Prostate gland (tissue), 2 donors: ENCODE results near the gene NAB1. TPM values are rescaled to one million over a fixed set of nuclear protein-coding genes. Genes with fewer than 3 reads are reported as not detected.

Experiments used
- DNase-seq: peaks from one replicate; pipeline ENCODE4 v3.0.0-alpha.2; 2019; ENCODE audit warnings: low spot score
- H3K27ac ChIP-seq, 2 donors: fragments of 200-600 bp; sonication (generic); 2 replicates each; pipeline ENCODE4 v1.5.1; 2017 to 2019
- H3K27me3 ChIP-seq: fragments of 200-600 bp; sonication (generic); replicated peaks from 2 replicates; pipeline ENCODE4 v1.5.1; 2019; ENCODE audit not compliant: insufficient read depth
- H3K36me3 ChIP-seq, 2 donors: fragments of 200-600 bp; sonication (generic); 1 replicate in 1 of 2; 2 replicates in 1 of 2; pipeline versions ENCODE4 v1.5.1 to v1.8.1; 2017 to 2019
- H3K4me1 ChIP-seq: fragments of 200-600 bp; sonication (generic); replicated peaks from 2 replicates; pipeline ENCODE4 v1.5.1; 2019
- H3K4me3 ChIP-seq, 2 donors: fragments of 200-600 bp; sonication (generic); 2 replicates each; pipeline ENCODE4 v1.5.1; 2017 to 2019
- H3K9me3 ChIP-seq: fragments of 200-600 bp; sonication (generic); 2 replicates; pipeline ENCODE4 v1.5.1; 2017
- CTCF ChIP-seq, 4 experiments: fragments of 200-600 bp in 2 of 4; fragments of 450-650 bp in 2 of 4; sonication (generic) in 2 of 4; IDR thresholded peaks; 1 replicate in 3 of 4; 2 replicates in 1 of 4; pipeline ENCODE4 v1.5.1; 2016 to 2019; ENCODE audit warnings: antibody characterized with exemption in 4 of 4, mild to moderate bottlenecking in 2 of 4, moderate library complexity in 2 of 4
- POLR2A ChIP-seq: fragments of 450-650 bp; IDR thresholded peaks from one replicate; pipeline ENCODE4 v1.6.1; 2016; ENCODE audit warnings: antibody characterized with exemption, mild to moderate bottlenecking
- POLR2AphosphoS5 ChIP-seq: sonication (generic); formaldehyde crosslinking; IDR thresholded peaks from one replicate; pipeline ENCODE4 v1.6.1; 2017; ENCODE audit warnings: antibody characterized with exemption
- WGBS: methylation state at CpG from one replicate; pipeline ENCODE4 v1.1.5; 2018; 5-methylcytosine and 5-hydroxymethylcytosine counted together
- intact Hi-C: fragments of 100-400 bp; cut with DNase I; formaldehyde crosslinking; loops from one replicate; pipeline ENCODE4 v1.14.2; 2022
- total RNA-seq, 2 donors: library from RNA; depleted of rRNA; stranded (reverse); fragments of >200 nt; gene quantifications; one replicate each; pipeline ENCODE4 v1.1.0, GENCODE V29; 2016

The NAB1 gene
- total RNA-seq, 2 donors from 2014 or later = 36.6 to 48.6 TPM

DNA sequence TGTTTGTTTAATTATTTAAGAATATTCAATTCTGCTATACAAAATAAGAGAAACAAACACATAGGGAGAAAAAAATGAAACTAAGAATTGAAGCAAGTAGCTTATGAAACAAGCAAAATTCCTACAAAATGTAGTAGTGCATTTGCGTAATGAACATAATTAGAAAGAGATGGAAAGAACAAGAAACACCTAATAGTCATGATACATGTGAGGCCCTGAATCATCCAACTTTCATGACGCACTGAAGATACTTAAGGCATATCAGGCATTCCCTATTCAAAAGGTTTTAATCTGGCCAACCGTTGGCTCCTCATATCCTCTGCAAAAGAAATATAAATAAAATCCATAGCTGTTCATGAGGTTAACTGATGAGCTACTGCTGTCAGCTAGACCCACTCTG is 14.5 kb upstream of the NAB1 start:
- DNase-seq = no peak
- no peaks in the 10 kb centered on the region for H3K9me3 ChIP-seq
- 91% methylated on average over 3 of the region's 3 CpGs for WGBS

GRCh38 chr2:190635781-190636180 is 13.1 kb upstream of the NAB1 start:
- no peaks in the 10 kb centered on the region for H3K27me3 ChIP-seq
- H3K36me3 ChIP-seq = no peaks in the 10 kb centered on the region
- no peak for TF ChIP-seq POLR2AphosphoS5
- no peak for TF ChIP-seq CTCF (IDR thresholded peaks at IDR 0.05)
- TF ChIP-seq POLR2A = no peak
- H3K27ac ChIP-seq = no peak overlapping the region
- DNase-seq = no peak
- no peak overlapping the region for H3K4me3 ChIP-seq
- WGBS = 94% methylated on average over 4 of the region's 4 CpGs
- intact Hi-C loops = no loop called here
- no peaks in the 10 kb centered on the region for H3K9me3 ChIP-seq
- no peaks in the 10 kb centered on the region for H3K4me1 ChIP-seq

More for the DNA sequence above, 14.5 kb upstream of the NAB1 start:
- Histone ChIP-seq H3K27ac (no peak overlapping the region), H3K27me3 (no peaks in the 10 kb centered on the region), H3K4me3 (no peak overlapping the region), H3K36me3 (no peaks in the 10 kb centered on the region), H3K4me1 (no peaks in the 10 kb centered on the region)
- intact Hi-C loops = no loop called here
- TF ChIP-seq CTCF (IDR thresholded peaks at IDR 0.05) (no peak), POLR2A (no peak), POLR2AphosphoS5 (no peak)

DNA sequence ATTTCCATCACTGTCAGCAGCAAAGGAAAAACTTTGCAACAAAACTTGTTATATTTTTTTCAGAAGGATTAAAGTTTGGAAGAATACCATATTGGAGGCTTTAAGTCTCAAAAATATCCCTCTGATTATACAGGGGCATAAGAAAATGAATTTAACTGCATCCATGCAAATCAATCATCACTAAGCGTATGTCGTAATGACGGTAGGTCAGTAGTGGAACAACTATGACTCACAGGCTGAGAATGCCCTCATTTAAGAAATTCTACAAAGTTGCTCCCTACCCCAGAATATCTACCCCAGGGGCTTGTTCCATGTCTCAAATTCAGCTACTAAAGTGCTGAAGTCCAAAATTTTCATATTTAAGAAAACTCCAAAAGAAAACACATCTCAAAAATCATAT is 12.5 kb upstream of the NAB1 start:
- H3K9me3 ChIP-seq = no peaks in the 10 kb centered on the region
- no peak overlapping the region for H3K27ac ChIP-seq
- H3K36me3 ChIP-seq = no peaks in the 10 kb centered on the region
- no peaks in the 10 kb centered on the region for H3K27me3 ChIP-seq
- no peak for TF ChIP-seq POLR2AphosphoS5
- no peak for TF ChIP-seq POLR2A
- TF ChIP-seq CTCF (IDR thresholded peaks at IDR 0.05) = no peak
- no peak overlapping the region for H3K4me3 ChIP-seq
- intact Hi-C loops = no loop called here
- DNase-seq = no peak
- no peaks in the 10 kb centered on the region for H3K4me1 ChIP-seq
- 86% methylated on average over 3 of the region's 3 CpGs for WGBS

- no peaks in the 10 kb centered on the region for H3K36me3 ChIP-seq
- no peak for DNase-seq
- no peaks in the 10 kb centered on the region for H3K9me3 ChIP-seq
- H3K4me1 ChIP-seq = no peaks in the 10 kb centered on the region
- TF ChIP-seq POLR2AphosphoS5 = no peak
- no peak for TF ChIP-seq POLR2A
- no peak for TF ChIP-seq CTCF (IDR thresholded peaks at IDR 0.05)
- intact Hi-C loops = no loop called here
- H3K27me3 ChIP-seq = no peaks in the 10 kb centered on the region
- WGBS = 74% methylated on average over 1 of the region's 1 CpG
- no peak overlapping the region for H3K4me3 ChIP-seq
- no peak overlapping the region for H3K27ac ChIP-seq
Measured at GRCh38 chr2:190637281-190637734, 11.6 kb upstream of the NAB1 start.

- intact Hi-C loops = no loop called here
- Histone ChIP-seq H3K4me3 (no peak overlapping the region), H3K9me3 (no peaks in the 10 kb centered on the region), H3K36me3 (no peaks in the 10 kb centered on the region), H3K4me1 (no peaks in the 10 kb centered on the region), H3K27me3 (no peaks in the 10 kb centered on the region), H3K27ac (no peak overlapping the region)
- WGBS = 67% methylated on average over 8 of the region's 8 CpGs
- no peak for DNase-seq
- TF ChIP-seq POLR2A (no peak), POLR2AphosphoS5 (no peak), CTCF (IDR thresholded peaks at IDR 0.05) (no peak)
Measured at GRCh38 chr2:190637903-190638618, 10.8 kb upstream of the NAB1 start.
